Measurements from ENCODE around the gene POLK.

Gene POLK

DNA sequence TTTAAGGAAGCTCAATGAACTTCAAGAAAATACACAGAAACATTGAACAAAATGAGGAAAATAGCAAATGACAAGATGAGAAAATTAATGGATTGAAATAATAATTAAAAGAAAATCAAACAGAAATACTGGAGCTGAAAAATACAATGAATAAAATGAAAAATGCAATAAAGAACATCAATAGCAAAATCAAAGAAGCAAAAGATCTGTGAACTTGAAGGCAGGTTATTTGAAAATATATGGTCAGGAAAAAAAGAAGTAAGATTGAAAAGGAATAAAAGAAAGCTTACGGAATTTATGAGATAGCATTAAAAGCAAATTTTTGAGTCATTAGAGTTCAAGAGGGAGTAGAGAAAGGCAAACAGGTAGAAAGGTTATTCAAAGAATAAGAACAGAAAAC is 42.7 kb upstream of the POLK start:
- no peak overlapping the region for H3K27ac ChIP-seq
- no peak overlapping the region for H3K4me3 ChIP-seq (ENCODE audit: low read depth, low read length)
- in situ Hi-C loops (cut with HindIII; ENCODE audit: low pct_ligation_motif_present, low sequenced_read_pairs): no loop called here
- no peak for DNase-seq
- no peaks in the 10 kb centered on the region for H3K27me3 ChIP-seq (replicated peaks)
- H3K36me3 ChIP-seq (replicated peaks): no peaks in the 10 kb centered on the region
- TF ChIP-seq, protein P1, sequence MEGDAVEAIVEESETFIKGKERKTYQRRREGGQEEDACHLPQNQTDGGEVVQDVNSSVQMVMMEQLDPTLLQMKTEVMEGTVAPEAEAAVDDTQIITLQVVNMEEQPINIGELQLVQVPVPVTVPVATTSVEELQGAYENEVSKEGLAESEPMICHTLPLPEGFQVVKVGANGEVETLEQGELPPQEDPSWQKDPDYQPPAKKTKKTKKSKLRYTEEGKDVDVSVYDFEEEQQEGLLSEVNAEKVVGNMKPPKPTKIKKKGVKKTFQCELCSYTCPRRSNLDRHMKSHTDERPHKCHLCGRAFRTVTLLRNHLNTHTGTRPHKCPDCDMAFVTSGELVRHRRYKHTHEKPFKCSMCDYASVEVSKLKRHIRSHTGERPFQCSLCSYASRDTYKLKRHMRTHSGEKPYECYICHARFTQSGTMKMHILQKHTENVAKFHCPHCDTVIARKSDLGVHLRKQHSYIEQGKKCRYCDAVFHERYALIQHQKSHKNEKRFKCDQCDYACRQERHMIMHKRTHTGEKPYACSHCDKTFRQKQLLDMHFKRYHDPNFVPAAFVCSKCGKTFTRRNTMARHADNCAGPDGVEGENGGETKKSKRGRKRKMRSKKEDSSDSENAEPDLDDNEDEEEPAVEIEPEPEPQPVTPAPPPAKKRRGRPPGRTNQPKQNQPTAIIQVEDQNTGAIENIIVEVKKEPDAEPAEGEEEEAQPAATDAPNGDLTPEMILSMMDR (IDR thresholded peaks at IDR 0.05; ENCODE audit: low read depth, low read length, missing control alignments): no peak

DNA sequence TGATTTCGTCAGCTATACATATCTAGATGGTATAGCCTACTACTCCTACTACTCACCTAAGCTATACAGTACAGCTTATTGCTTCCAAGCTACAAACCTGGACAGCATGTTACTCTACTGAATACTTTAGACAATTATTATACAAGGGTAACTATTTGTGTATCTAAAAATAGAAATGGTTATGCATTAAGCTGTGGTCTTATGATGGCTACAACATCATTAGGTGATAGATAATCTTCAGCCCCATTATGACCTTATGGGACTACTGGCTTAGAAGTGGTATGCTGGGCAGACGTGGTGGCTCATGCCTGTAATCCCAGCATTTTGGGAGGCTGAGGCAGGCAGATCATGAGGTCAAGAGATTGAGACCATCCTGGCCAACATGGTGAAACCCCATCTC is 40.5 kb upstream of the POLK start:
- Histone ChIP-seq H3K27ac (no peak overlapping the region), H3K27me3 (replicated peaks) (no peaks in the 10 kb centered on the region), H3K4me3 (ENCODE audit: low read depth, low read length) (no peak overlapping the region), H3K36me3 (replicated peaks) (no peaks in the 10 kb centered on the region)
- TF ChIP-seq, protein P1 (IDR thresholded peaks at IDR 0.05; ENCODE audit: low read depth, low read length, missing control alignments): no peak
- in situ Hi-C loops (cut with HindIII; ENCODE audit: low pct_ligation_motif_present, low sequenced_read_pairs): no loop called here
- no peak for DNase-seq

DNA sequence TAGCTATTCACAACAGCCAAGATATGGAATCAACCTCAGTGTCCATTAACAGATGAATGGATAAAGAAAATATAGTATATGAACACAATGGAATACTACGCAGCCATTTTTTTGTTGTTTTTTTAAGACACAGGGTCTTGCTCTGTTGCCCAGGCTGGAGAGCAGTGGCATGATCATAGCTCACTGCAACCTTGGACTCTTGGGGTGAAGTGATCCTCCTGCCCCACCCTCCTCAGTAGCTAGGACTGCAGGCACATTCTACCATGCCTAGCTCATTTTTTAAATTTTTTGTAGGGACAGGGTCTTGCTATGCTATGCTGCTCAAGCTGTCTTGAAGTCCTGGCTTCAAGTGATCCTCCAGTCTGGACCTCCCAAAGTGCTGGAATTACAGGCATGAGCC is 38.7 kb upstream of the POLK start:
- in situ Hi-C loops (cut with HindIII; ENCODE audit: low pct_ligation_motif_present, low sequenced_read_pairs): no loop called here
- Histone ChIP-seq H3K27ac (no peak overlapping the region), H3K4me3 (ENCODE audit: low read depth, low read length) (no peak overlapping the region), H3K27me3 (replicated peaks) (no peaks in the 10 kb centered on the region), H3K36me3 (replicated peaks) (no peaks in the 10 kb centered on the region)
- TF ChIP-seq, protein P1 (IDR thresholded peaks at IDR 0.05; ENCODE audit: low read depth, low read length, missing control alignments): no peak
- no peak for DNase-seq

DNA sequence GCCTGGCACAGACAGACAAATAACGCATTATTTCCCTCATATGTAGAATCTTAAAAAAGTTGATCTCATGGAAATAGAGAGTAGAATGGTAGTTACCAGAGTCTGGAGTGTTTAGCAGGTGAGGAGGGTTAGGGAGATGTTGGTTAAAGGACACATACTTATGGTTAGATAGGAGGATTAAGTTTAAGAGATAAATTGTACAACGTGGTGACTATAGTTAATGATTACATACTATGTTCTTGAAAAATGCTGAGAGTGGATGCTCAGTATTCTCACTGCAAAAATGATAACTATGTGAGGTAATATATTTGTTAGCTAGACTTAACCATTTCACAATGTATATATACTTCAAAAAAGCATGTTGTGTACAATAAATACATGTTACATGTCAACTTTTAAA is 38.2 kb upstream of the POLK start:
- Histone ChIP-seq H3K27me3 (replicated peaks) (no peaks in the 10 kb centered on the region), H3K36me3 (replicated peaks) (no peaks in the 10 kb centered on the region), H3K4me3 (ENCODE audit: low read depth, low read length) (no peak overlapping the region), H3K27ac (no peak overlapping the region)
- in situ Hi-C loops (cut with HindIII; ENCODE audit: low pct_ligation_motif_present, low sequenced_read_pairs): no loop called here
- DNase-seq: no peak
- TF ChIP-seq, protein P1 (IDR thresholded peaks at IDR 0.05; ENCODE audit: low read depth, low read length, missing control alignments): no peak

DNA sequence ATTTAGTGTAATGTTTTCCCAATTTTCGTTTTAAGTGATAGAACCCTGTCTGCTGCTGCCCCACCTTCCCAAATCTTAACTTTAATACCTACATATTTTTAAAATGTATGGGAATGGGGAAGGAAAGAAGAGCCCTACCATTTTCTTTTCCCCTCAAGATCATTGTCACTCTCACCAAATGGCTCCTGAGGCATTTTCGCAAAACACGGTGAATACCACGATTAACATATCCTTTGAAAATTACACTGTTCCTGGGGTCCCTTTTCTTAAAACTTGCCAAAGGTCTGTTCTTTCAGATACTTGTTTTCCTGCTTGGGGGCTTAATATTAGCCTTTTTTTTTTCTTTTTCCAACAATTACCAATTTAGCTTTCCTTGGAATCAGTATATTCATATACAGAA is 36.3 kb upstream of the POLK start:
- Histone ChIP-seq H3K4me3 (ENCODE audit: low read depth, low read length) (no peak overlapping the region), H3K36me3 (replicated peaks) (no peaks in the 10 kb centered on the region), H3K27me3 (replicated peaks) (no peaks in the 10 kb centered on the region), H3K27ac (no peak overlapping the region)
- no peak for DNase-seq
- in situ Hi-C loops (cut with HindIII; ENCODE audit: low pct_ligation_motif_present, low sequenced_read_pairs): no loop called here
- TF ChIP-seq, protein P1 (IDR thresholded peaks at IDR 0.05; ENCODE audit: low read depth, low read length, missing control alignments): no peak

DNA sequence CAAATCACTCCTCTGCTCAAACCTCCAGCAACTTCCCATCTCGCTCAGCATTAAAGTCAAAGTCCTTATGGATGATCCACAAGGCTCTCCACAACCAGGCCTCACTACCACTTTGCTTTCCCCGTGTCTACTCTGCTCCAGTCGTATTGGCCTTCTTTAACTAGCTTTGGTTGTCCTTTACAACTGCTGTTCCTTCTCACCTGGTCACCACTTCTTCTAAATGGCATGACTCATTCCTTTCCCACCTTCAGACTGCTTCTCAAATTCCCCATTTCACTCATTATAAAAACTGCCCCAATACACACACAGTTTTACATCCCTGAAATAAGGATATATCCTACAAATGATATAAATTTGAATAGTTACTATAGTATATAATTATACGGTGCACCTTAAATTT is 30.7 kb upstream of the POLK start:
- in situ Hi-C loops (cut with HindIII; ENCODE audit: low pct_ligation_motif_present, low sequenced_read_pairs): no loop called here
- TF ChIP-seq, protein P1 (IDR thresholded peaks at IDR 0.05; ENCODE audit: low read depth, low read length, missing control alignments): no peak
- no peak overlapping the region for H3K4me3 ChIP-seq (ENCODE audit: low read depth, low read length)
- no peak overlapping the region for H3K27ac ChIP-seq
- H3K36me3 ChIP-seq (replicated peaks): no peaks in the 10 kb centered on the region
- no peaks in the 10 kb centered on the region for H3K27me3 ChIP-seq (replicated peaks)
- DNase-seq: no peak
